Diencephalon (tissue), 1 donor: ENCODE measurements around the gene CHAMP1. TPM values are rescaled to one million over a fixed set of nuclear protein-coding genes. Genes with fewer than 3 reads are reported as not detected.

ENCODE experiments used
- small RNA-seq: library from RNA; depleted of rRNA; stranded (forward); fragments of <200 nt; gene quantifications from one replicate; pipeline ENCODE3, GENCODE V24; 2014
- total RNA-seq: library from RNA; depleted of rRNA; stranded (reverse); fragments of >200 nt; gene quantifications from one replicate; pipeline ENCODE4 v1.2.3, GENCODE V29; 2014

Gene CHAMP1, protein sequence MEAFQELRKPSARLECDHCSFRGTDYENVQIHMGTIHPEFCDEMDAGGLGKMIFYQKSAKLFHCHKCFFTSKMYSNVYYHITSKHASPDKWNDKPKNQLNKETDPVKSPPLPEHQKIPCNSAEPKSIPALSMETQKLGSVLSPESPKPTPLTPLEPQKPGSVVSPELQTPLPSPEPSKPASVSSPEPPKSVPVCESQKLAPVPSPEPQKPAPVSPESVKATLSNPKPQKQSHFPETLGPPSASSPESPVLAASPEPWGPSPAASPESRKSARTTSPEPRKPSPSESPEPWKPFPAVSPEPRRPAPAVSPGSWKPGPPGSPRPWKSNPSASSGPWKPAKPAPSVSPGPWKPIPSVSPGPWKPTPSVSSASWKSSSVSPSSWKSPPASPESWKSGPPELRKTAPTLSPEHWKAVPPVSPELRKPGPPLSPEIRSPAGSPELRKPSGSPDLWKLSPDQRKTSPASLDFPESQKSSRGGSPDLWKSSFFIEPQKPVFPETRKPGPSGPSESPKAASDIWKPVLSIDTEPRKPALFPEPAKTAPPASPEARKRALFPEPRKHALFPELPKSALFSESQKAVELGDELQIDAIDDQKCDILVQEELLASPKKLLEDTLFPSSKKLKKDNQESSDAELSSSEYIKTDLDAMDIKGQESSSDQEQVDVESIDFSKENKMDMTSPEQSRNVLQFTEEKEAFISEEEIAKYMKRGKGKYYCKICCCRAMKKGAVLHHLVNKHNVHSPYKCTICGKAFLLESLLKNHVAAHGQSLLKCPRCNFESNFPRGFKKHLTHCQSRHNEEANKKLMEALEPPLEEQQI
- total RNA-seq, result 8.8 TPM

GRCh38 chr13:114314074-114314912, at the start of gene CHAMP1:
TSS of gene CHAMP1 (plus strand) at chr13:114314503. CDS start at chr13:114323843, 9,340 bp downstream.

GRCh38 chr13:114281351-114282040, 32.8 kb upstream of the CHAMP1 start, which contains the start of gene UPF3A:
TSS of gene UPF3A (plus strand) at chr13:114281601. CDS start at chr13:114281640, 39 bp downstream.

Small RNA genes lying within 50 kb of the gene (small RNA-seq; reads per million reads assigned to genes)
- gene MIR4502, result not detected

Other genes starting within 250 kb of the CHAMP1 start
- gene RASA3, start 181.9 kb upstream of the CHAMP1 start, total RNA-seq, result 15.0 TPM
- 0.23 TPM for gene CFAP97D2, start 135.2 kb upstream of the CHAMP1 start, total RNA-seq
- 62.7 TPM for gene CDC16, start 79.6 kb upstream of the CHAMP1 start, total RNA-seq
- gene UPF3A, start 32.9 kb upstream of the CHAMP1 start, total RNA-seq, result 62.7 TPM